GM23338 (cell line): Measurements from ENCODE around the gene MYO1E.

Experiments
- CREB1 ChIP-seq: fragments of 250-450 bp; sonication (Bioruptor Pico); IDR thresholded peaks from 2 replicates; pipeline ENCODE4 v1.5.0; 2020; ENCODE audit warnings: low read depth, mild to moderate bottlenecking, moderate library complexity
- EZH2 ChIP-seq: fragments of 200-600 bp; sonication (generic); IDR thresholded peaks from one replicate; pipeline ENCODE4 v1.8.0; 2017; ENCODE audit warnings: antibody characterized with exemption, mild to moderate bottlenecking, low read depth; ENCODE audit not compliant: unreplicated experiment
- EZH2phosphoT487 ChIP-seq: fragments of 200-600 bp; sonication (generic); IDR thresholded peaks from one replicate; pipeline ENCODE4 v1.8.1; 2018; ENCODE audit warnings: antibody characterized with exemption; ENCODE audit not compliant: unreplicated experiment
- JUNB ChIP-seq: IDR thresholded peaks from one replicate; pipeline ENCODE4 v1.6.1; 2016; ENCODE audit warnings: antibody characterized with exemption; ENCODE audit not compliant: unreplicated experiment
- POLR2AphosphoS5 ChIP-seq: IDR thresholded peaks from 2 replicates; pipeline ENCODE4 v1.6.1; 2016; ENCODE audit warnings: antibody characterized with exemption, low read depth
- STAT1 ChIP-seq: IDR thresholded peaks from one replicate; pipeline ENCODE4 v1.6.1; 2016; ENCODE audit warnings: antibody characterized with exemption; ENCODE audit not compliant: unreplicated experiment
- ZNF331 ChIP-seq: fragments of 250-450 bp; sonication (Bioruptor Pico); IDR thresholded peaks from 2 replicates; pipeline ENCODE4 v1.5.0; 2020; ENCODE audit warnings: low read depth, mild to moderate bottlenecking, moderate library complexity
- TF ChIP-seq, protein P1 (sequence below), 2 experiments: fragments of 200-600 bp in 1 of 2; sonication (generic) in 1 of 2; conservative IDR thresholded peaks; 2 replicates each; pipeline versions ENCODE4 v1.5.1 to v1.6.1; 2016 to 2017; ENCODE audit warnings: antibody characterized with exemption in 2 of 2, low read depth in 2 of 2, mild to moderate bottlenecking in 2 of 2, moderate library complexity in 1 of 2
- TF ChIP-seq, protein P2 (sequence below): IDR thresholded peaks from one replicate; pipeline ENCODE4 v1.6.1; 2018; ENCODE audit warnings: antibody characterized with exemption; ENCODE audit not compliant: unreplicated experiment
- TF ChIP-seq, protein P3 (sequence below): IDR thresholded peaks from 2 replicates; pipeline ENCODE4 v1.6.1; 2016; ENCODE audit warnings: antibody characterized with exemption
- TF ChIP-seq, protein P4 (sequence below): fragments of 250-450 bp; sonication (Bioruptor Pico); IDR thresholded peaks from 2 replicates; pipeline ENCODE4 v1.5.0; 2020; ENCODE audit warnings: mild to moderate bottlenecking, moderate library complexity

DNA sequence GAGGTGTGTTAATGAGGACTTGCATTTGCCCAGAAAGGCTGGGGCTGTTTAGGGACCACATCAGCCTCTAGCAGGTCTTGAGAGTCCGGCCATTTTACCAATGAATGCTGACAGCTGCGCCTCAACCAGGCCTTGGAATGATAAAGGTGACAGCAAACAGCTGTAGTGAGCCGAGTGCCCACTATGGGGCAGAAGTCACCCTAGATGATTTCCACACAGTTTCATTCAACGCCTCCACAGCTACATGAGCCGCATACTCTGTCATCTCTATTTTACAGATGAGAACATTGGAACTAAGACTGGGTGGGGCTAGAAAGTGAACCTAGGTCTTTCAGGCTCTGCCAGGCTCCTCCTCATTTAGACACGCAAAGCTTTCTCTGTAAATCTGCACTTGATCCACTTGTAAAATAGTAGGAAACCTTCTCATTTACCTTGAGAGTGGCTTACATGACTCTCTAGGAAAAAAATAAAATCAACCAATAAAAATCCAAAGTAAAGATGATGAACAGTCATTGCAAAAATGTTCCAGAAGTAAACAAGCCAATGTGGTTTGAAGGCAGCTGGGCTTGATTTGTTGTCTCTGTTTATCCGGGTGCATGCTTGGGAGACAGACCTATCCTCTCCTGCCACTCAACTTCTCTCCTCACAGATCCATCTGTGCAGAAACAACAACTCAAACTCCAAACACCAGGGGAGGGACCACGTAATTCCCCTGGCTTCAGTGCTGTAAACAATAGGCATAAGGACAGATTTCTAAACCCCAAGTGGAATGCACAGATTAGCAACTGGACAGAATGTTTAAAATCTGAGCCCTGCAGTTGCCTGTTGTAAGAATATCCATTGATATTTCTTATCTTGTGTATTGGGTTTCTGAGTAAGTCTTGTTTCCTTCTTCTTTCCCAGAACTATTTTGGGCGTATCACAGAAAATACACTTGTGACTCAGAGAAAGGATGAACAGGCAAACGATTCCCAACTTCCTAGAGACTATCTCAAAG is 197.5 kb downstream of the MYO1E start:
- TF ChIP-seq EZH2phosphoT487 (no peak), EZH2 (no peak), CREB1 (CRISPR knock-in tag) (no peak), JUNB (no peak), POLR2AphosphoS5 (no peak), STAT1 (no peak), ZNF331 (CRISPR knock-in tag) (no peak)
- TF ChIP-seq, protein P1, sequence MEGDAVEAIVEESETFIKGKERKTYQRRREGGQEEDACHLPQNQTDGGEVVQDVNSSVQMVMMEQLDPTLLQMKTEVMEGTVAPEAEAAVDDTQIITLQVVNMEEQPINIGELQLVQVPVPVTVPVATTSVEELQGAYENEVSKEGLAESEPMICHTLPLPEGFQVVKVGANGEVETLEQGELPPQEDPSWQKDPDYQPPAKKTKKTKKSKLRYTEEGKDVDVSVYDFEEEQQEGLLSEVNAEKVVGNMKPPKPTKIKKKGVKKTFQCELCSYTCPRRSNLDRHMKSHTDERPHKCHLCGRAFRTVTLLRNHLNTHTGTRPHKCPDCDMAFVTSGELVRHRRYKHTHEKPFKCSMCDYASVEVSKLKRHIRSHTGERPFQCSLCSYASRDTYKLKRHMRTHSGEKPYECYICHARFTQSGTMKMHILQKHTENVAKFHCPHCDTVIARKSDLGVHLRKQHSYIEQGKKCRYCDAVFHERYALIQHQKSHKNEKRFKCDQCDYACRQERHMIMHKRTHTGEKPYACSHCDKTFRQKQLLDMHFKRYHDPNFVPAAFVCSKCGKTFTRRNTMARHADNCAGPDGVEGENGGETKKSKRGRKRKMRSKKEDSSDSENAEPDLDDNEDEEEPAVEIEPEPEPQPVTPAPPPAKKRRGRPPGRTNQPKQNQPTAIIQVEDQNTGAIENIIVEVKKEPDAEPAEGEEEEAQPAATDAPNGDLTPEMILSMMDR (conservative IDR thresholded peaks at IDR 0.05; ENCODE audit: low read depth in 2 of 2), result peak; percentile 72 to 75
- TF ChIP-seq, protein P2, sequence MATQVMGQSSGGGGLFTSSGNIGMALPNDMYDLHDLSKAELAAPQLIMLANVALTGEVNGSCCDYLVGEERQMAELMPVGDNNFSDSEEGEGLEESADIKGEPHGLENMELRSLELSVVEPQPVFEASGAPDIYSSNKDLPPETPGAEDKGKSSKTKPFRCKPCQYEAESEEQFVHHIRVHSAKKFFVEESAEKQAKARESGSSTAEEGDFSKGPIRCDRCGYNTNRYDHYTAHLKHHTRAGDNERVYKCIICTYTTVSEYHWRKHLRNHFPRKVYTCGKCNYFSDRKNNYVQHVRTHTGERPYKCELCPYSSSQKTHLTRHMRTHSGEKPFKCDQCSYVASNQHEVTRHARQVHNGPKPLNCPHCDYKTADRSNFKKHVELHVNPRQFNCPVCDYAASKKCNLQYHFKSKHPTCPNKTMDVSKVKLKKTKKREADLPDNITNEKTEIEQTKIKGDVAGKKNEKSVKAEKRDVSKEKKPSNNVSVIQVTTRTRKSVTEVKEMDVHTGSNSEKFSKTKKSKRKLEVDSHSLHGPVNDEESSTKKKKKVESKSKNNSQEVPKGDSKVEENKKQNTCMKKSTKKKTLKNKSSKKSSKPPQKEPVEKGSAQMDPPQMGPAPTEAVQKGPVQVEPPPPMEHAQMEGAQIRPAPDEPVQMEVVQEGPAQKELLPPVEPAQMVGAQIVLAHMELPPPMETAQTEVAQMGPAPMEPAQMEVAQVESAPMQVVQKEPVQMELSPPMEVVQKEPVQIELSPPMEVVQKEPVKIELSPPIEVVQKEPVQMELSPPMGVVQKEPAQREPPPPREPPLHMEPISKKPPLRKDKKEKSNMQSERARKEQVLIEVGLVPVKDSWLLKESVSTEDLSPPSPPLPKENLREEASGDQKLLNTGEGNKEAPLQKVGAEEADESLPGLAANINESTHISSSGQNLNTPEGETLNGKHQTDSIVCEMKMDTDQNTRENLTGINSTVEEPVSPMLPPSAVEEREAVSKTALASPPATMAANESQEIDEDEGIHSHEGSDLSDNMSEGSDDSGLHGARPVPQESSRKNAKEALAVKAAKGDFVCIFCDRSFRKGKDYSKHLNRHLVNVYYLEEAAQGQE, result no peak
- TF ChIP-seq, protein P3, sequence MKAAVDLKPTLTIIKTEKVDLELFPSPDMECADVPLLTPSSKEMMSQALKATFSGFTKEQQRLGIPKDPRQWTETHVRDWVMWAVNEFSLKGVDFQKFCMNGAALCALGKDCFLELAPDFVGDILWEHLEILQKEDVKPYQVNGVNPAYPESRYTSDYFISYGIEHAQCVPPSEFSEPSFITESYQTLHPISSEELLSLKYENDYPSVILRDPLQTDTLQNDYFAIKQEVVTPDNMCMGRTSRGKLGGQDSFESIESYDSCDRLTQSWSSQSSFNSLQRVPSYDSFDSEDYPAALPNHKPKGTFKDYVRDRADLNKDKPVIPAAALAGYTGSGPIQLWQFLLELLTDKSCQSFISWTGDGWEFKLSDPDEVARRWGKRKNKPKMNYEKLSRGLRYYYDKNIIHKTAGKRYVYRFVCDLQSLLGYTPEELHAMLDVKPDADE, result no peak
- TF ChIP-seq, protein P4, sequence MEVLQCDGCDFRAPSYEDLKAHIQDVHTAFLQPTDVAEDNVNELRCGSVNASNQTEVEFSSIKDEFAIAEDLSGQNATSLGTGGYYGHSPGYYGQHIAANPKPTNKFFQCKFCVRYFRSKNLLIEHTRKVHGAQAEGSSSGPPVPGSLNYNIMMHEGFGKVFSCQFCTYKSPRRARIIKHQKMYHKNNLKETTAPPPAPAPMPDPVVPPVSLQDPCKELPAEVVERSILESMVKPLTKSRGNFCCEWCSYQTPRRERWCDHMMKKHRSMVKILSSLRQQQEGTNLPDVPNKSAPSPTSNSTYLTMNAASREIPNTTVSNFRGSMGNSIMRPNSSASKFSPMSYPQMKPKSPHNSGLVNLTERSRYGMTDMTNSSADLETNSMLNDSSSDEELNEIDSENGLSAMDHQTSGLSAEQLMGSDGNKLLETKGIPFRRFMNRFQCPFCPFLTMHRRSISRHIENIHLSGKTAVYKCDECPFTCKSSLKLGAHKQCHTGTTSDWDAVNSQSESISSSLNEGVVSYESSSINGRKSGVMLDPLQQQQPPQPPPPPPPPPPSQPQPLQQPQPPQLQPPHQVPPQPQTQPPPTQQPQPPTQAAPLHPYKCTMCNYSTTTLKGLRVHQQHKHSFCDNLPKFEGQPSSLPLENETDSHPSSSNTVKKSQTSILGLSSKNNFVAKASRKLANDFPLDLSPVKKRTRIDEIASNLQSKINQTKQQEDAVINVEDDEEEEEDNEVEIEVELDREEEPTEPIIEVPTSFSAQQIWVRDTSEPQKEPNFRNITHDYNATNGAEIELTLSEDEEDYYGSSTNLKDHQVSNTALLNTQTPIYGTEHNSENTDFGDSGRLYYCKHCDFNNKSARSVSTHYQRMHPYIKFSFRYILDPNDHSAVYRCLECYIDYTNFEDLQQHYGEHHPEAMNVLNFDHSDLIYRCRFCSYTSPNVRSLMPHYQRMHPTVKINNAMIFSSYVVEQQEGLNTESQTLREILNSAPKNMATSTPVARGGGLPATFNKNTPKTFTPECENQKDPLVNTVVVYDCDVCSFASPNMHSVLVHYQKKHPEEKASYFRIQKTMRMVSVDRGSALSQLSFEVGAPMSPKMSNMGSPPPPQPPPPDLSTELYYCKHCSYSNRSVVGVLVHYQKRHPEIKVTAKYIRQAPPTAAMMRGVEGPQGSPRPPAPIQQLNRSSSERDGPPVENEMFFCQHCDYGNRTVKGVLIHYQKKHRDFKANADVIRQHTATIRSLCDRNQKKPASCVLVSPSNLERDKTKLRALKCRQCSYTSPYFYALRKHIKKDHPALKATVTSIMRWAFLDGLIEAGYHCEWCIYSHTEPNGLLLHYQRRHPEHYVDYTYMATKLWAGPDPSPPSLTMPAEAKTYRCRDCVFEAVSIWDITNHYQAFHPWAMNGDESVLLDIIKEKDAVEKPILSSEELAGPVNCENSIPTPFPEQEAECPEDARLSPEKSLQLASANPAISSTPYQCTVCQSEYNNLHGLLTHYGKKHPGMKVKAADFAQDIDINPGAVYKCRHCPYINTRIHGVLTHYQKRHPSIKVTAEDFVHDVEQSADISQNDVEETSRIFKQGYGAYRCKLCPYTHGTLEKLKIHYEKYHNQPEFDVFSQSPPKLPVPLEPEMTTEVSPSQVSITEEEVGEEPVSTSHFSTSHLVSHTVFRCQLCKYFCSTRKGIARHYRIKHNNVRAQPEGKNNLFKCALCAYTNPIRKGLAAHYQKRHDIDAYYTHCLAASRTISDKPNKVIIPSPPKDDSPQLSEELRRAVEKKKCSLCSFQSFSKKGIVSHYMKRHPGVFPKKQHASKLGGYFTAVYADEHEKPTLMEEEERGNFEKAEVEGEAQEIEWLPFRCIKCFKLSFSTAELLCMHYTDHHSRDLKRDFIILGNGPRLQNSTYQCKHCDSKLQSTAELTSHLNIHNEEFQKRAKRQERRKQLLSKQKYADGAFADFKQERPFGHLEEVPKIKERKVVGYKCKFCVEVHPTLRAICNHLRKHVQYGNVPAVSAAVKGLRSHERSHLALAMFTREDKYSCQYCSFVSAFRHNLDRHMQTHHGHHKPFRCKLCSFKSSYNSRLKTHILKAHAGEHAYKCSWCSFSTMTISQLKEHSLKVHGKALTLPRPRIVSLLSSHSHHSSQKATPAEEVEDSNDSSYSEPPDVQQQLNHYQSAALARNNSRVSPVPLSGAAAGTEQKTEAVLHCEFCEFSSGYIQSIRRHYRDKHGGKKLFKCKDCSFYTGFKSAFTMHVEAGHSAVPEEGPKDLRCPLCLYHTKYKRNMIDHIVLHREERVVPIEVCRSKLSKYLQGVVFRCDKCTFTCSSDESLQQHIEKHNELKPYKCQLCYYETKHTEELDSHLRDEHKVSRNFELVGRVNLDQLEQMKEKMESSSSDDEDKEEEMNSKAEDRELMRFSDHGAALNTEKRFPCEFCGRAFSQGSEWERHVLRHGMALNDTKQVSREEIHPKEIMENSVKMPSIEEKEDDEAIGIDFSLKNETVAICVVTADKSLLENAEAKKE, result no peak
